Astrocyte of the cerebellum (primary cell): ENCODE data around the gene TRDMT1.

ENCODE experiments used
- DNase-seq: peaks from one replicate; pipeline ENCODE4 v3.0.0-alpha.2; 2011; ENCODE audit warnings: low read depth
- H3K4me3 ChIP-seq: 2 replicates; pipeline ENCODE4 v1.5.1; 2011; ENCODE audit warnings: mild to moderate bottlenecking, low read depth, low read length, moderate library complexity
- in situ Hi-C: cut with HindIII; loops from 2 replicates; pipeline ENCODE4 v1.10.0; 2017; ENCODE audit warnings: low sequenced_read_pairs
- TF ChIP-seq, protein P1 (sequence below): IDR thresholded peaks from 2 replicates; pipeline ENCODE4 v1.5.1; 2012; ENCODE audit warnings: low read length, low read depth, moderate library complexity, mild to moderate bottlenecking; ENCODE audit errors: missing control alignments

Gene TRDMT1

DNA sequence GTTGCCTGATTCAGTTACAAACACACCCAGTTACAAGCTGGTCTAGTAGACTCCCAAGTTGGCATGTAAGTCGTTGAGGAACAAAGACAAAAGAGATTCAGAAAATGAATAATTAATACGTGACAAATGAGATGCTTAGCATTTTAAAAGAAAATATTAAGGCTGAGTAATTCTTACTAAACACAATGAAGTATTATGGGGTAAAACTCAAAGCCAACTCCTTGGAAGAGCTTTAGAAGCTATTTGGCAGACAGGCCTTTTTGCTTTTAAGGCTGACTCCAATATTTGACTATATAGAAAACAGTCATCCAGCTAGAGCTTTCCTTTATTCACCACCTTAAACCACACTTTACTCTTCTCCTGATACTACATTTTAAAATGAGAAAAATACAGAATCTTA lies 5.4 kb downstream of the TRDMT1 start:
- in situ Hi-C loops, result no loop called here
- TF ChIP-seq, protein P1, sequence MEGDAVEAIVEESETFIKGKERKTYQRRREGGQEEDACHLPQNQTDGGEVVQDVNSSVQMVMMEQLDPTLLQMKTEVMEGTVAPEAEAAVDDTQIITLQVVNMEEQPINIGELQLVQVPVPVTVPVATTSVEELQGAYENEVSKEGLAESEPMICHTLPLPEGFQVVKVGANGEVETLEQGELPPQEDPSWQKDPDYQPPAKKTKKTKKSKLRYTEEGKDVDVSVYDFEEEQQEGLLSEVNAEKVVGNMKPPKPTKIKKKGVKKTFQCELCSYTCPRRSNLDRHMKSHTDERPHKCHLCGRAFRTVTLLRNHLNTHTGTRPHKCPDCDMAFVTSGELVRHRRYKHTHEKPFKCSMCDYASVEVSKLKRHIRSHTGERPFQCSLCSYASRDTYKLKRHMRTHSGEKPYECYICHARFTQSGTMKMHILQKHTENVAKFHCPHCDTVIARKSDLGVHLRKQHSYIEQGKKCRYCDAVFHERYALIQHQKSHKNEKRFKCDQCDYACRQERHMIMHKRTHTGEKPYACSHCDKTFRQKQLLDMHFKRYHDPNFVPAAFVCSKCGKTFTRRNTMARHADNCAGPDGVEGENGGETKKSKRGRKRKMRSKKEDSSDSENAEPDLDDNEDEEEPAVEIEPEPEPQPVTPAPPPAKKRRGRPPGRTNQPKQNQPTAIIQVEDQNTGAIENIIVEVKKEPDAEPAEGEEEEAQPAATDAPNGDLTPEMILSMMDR, result no peak
- H3K4me3 ChIP-seq, result no peak overlapping the region
- DNase-seq, result no peak

DNA sequence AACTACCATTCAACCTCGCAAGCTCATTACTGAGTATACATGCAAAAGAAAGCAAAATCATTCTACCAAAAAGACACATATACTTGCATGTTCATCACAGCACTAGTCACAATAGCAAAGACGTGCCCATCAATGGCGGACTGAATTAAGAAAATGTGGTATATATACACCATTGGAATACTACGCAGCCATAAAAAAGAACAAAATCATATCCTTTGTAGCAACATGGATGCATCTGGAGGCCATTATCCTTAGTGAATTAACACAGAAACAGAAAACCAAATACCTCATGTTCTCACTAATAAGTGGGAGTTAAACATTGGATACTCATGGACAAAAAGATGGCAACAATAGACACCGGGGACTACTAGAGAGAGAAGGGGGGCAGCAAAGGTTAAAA lies 6.4 kb downstream of the TRDMT1 start:
- no peak overlapping the region for H3K4me3 ChIP-seq
- in situ Hi-C loops, result no loop called here
- TF ChIP-seq, protein P1, result no peak
- DNase-seq, result no peak

DNA sequence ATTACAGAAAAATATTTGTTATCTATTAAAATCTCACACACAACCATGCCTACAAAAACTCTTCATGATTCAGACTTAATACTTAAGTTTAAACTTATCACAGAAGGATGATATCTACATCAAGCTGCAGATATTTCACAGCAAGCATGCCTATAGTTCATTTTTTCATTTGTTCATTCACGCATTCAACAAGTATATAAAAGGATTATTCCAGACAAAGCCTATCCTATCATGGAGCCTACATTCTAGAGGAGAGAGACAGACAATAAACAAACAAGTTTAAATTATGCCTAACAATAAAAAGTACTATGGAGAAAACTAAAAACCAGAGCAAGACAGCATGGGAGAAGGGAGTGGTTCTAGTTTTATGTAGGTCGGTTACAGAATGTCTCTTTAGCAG lies 10.9 kb downstream of the TRDMT1 start:
- in situ Hi-C loops, result no loop called here
- TF ChIP-seq, protein P1, result no peak
- H3K4me3 ChIP-seq, result no peak overlapping the region
- DNase-seq, result no peak

DNA sequence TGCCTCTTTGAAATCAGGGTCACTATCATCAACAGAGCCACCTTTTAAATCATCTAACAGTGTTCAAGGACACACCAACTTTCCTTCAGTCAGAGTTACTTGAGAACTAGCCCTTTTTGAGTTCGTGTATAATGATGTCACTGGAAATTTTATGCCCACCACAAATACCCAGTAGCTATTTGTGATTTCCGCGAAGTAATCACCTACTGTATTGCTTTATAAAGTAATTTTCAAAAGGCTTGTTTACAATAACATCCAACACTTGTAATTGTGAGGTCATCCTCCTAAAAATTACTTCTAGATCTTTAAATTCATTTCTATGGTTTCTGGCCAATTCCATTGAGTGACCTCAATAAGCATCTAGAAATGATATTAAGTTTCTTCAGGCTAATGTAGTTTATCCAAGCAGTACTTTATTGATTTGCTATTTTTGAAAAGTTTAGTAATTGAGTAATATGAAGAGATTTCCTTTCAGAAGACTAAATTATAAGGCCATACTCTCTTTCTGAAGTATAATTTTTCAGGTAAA lies 12.8 kb downstream of the TRDMT1 start:
- in situ Hi-C loops, result no loop called here
- TF ChIP-seq, protein P1, result no peak
- DNase-seq, result no peak
- H3K4me3 ChIP-seq, result no peak overlapping the region

DNA sequence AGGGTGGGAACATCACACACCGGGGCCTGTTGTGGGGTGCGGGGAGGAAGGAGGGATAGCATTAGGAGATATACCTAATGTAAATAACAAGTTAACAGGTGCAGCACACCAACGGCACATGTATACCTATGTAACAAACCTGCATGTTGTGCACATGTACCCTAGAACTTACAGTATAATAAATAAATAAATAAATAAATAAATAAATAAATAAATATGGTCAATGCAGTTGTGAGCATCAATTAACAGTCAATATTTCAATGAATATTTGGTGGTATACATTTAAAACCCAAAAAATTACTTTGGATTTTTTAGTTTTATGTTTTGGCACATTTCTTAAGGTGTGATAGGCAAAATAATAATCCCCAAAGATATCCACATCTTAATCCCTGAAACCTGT lies 15.6 kb downstream of the TRDMT1 start:
- no peak for DNase-seq
- TF ChIP-seq, protein P1, result no peak
- H3K4me3 ChIP-seq, result no peak overlapping the region
- in situ Hi-C loops, result no loop called here

DNA sequence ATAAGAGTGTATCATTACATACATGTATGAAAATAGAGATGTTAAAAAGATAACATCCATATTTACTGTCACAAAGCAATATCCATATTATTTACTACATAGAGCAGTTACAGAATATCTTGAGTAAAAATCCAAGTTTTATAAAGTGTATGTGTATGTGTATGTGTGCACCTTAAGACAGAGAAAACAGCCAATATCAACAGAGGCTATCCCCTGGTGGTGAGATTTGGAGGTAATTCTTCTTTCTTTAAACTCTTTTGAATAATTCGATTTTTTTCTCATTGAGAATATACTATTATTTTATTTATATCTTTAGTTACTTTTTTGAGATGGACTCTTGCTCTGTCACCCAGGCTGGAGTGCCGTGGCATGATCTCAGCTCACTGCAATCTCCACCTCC lies 18.4 kb downstream of the TRDMT1 start:
- H3K4me3 ChIP-seq, result no peak overlapping the region
- in situ Hi-C loops, result no loop called here
- TF ChIP-seq, protein P1, result peak; percentile 5
- DNase-seq, result no peak

DNA sequence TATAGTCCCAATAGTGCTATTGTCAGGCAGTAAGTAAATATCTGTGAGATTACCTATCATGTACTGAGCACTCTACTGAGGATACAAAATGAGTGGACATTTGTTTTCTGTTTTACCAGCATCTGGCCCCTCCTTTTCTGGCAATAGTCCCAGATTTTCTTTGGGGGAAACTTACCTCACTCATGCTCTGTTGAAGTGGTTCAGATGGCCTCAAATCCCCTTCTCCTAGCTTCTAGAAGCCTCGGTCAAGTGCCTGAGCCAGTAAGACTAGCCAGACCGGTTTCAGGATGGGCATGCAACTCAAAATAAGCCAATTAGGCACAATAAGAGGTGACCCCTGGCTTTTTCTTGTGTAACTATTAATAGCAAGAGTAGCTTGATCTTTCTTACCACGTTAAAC lies 19.7 kb downstream of the TRDMT1 start:
- TF ChIP-seq, protein P1, result no peak
- no peak for DNase-seq
- H3K4me3 ChIP-seq, result no peak overlapping the region
- in situ Hi-C loops, result no loop called here
